ENCODE data around the gene SLITRK4. TPM values are rescaled to one million over a fixed set of nuclear protein-coding genes. Genes with fewer than 3 reads are reported as not detected.

The SLITRK4 gene
- polyA plus RNA-seq, 1 experiment = not detected

- Histone ChIP-seq H3K27me3 (ENCODE audit: control insufficient read depth, insufficient read depth, low read length) (no peaks in the 10 kb centered on the region), H3K4me3 (ENCODE audit: low read depth, low read length) (no peak overlapping the region), H3K36me3 (ENCODE audit: control insufficient read depth, insufficient read depth, low read length) (no peaks in the 10 kb centered on the region)
- CTCF ChIA-PET = no interaction called here
- DNase-seq (ENCODE audit: low read depth) = no peak
- POLR2A ChIA-PET = no interaction called here
- no peak for TF ChIP-seq CTCF (IDR thresholded peaks at IDR 0.05; ENCODE audit: insufficient read depth, low read depth, low read length)
Measured at GRCh38 chrX:143621276-143621675, 14.6 kb downstream of the SLITRK4 start.

GRCh38 chrX:143615851-143616250, 20.1 kb downstream of the SLITRK4 start:
- TF ChIP-seq CTCF (IDR thresholded peaks at IDR 0.05; ENCODE audit: insufficient read depth, low read depth, low read length) = no peak
- POLR2A ChIA-PET = no interaction called here
- CTCF ChIA-PET = no interaction called here
- no peaks in the 10 kb centered on the region for H3K27me3 ChIP-seq (ENCODE audit: control insufficient read depth, insufficient read depth, low read length)
- no peak for DNase-seq (ENCODE audit: low read depth)
- H3K4me3 ChIP-seq (ENCODE audit: low read depth, low read length) = no peak overlapping the region
- H3K36me3 ChIP-seq (ENCODE audit: control insufficient read depth, insufficient read depth, low read length) = no peaks in the 10 kb centered on the region

GRCh38 chrX:143601809-143602208, 34.1 kb downstream of the SLITRK4 start:
- H3K36me3 ChIP-seq (ENCODE audit: control insufficient read depth, insufficient read depth, low read length) = no peaks in the 10 kb centered on the region
- CTCF ChIA-PET = no interaction called here
- no peak for DNase-seq (ENCODE audit: low read depth)
- TF ChIP-seq CTCF (IDR thresholded peaks at IDR 0.05; ENCODE audit: insufficient read depth, low read depth, low read length) = no peak
- POLR2A ChIA-PET = no interaction called here
- H3K4me3 ChIP-seq (ENCODE audit: low read depth, low read length) = no peak overlapping the region
- no peaks in the 10 kb centered on the region for H3K27me3 ChIP-seq (ENCODE audit: control insufficient read depth, insufficient read depth, low read length)

GRCh38 chrX:143581240-143581639, 54.7 kb downstream of the SLITRK4 start:
- no peaks in the 10 kb centered on the region for H3K27me3 ChIP-seq (ENCODE audit: control insufficient read depth, insufficient read depth, low read length)
- no peaks in the 10 kb centered on the region for H3K36me3 ChIP-seq (ENCODE audit: control insufficient read depth, insufficient read depth, low read length)
- CTCF ChIA-PET = no interaction called here
- no peak overlapping the region for H3K4me3 ChIP-seq (ENCODE audit: low read depth, low read length)
- no peak for TF ChIP-seq CTCF (IDR thresholded peaks at IDR 0.05; ENCODE audit: insufficient read depth, low read depth, low read length)
- POLR2A ChIA-PET = no interaction called here
- no peak for DNase-seq (ENCODE audit: low read depth)

- no peak for TF ChIP-seq CTCF (IDR thresholded peaks at IDR 0.05; ENCODE audit: insufficient read depth, low read depth, low read length)
- CTCF ChIA-PET = no interaction called here
- H3K4me3 ChIP-seq (ENCODE audit: low read depth, low read length) = no peak overlapping the region
- POLR2A ChIA-PET = no interaction called here
- no peaks in the 10 kb centered on the region for H3K36me3 ChIP-seq (ENCODE audit: control insufficient read depth, insufficient read depth, low read length)
- H3K27me3 ChIP-seq (ENCODE audit: control insufficient read depth, insufficient read depth, low read length) = no peaks in the 10 kb centered on the region
- no peak for DNase-seq (ENCODE audit: low read depth)
Measured at GRCh38 chrX:143580266-143580665, 55.6 kb downstream of the SLITRK4 start.

Other genes with a start within 250 kb of the SLITRK4 start
- gene SPANXN3, start 118.6 kb downstream of the SLITRK4 start, polyA plus RNA-seq (2011; rRNA removed) = not detected in 2 replicates
- gene SPANXN2, start 84.7 kb upstream of the SLITRK4 start, polyA plus RNA-seq (2011; rRNA removed) = not detected in 2 replicates
- gene UBE2NL, start 248.0 kb upstream of the SLITRK4 start, polyA plus RNA-seq (2011; rRNA removed) = not detected in 2 replicates

Measured in BJ (cell line).